HepG2 (cell line): ENCODE results near the gene KIF23. TPM values are rescaled to one million over a fixed set of nuclear protein-coding genes. Genes with fewer than 3 reads are reported as not detected.

Experiments used
- ATAC-seq: fragments of 200-7000 bp; cut with Tn5 transposase; 3 replicates; pipeline ENCODE4 v1.9.1; 2020; ENCODE audit warnings: mild to moderate bottlenecking, moderate library complexity
- BruUV-seq: library from RNA; stranded (reverse); fragments of 400-500 nt; replicated peaks from 2 replicates; lab custom pipeline; 2021; lab: Mats Ljungman, UMichigan
- CTCF ChIA-PET: fragments of 300-600 bp; formaldehyde crosslinking; extraction: SDS; loops from one replicate; lab custom pipeline; 2021; ENCODE audit warnings: low total read pairs, inconsistent platforms, low intra/inter-chr PET ratio; lab: Yijun Ruan, JAX
- POLR2A ChIA-PET: fragments of 350-600 bp; sonication (Branson Sonifier 250); formaldehyde crosslinking; loops from one replicate; lab custom pipeline; 2020; ENCODE audit warnings: antibody characterized with exemption, inconsistent platforms; lab: Yijun Ruan, JAX
- DNase-seq: peaks from one replicate; pipeline ENCODE4 v3.0.0-alpha.2; 2015; ENCODE audit warnings: low spot score
- FAIRE-seq: peaks from 3 replicates; lab custom pipeline; 2011; peaks lifted over from hg19 to GRCh38; lab: Jason Lieb, UNC
- H2AFZ ChIP-seq: one replicate; pipeline ENCODE4 v1.6.1; 2011; ENCODE audit warnings: low read length, inconsistent platforms
- H3K27ac ChIP-seq: fragments of 300-600 bp; 3 replicates; pipeline ENCODE4 v1.8.0; 2011; ENCODE audit warnings: mixed run types, mild to moderate bottlenecking, mixed read lengths, low read length, inconsistent platforms; ENCODE audit not compliant: insufficient read depth; ENCODE audit errors: extremely low read length
- H3K27me3 ChIP-seq, 2 experiments: fragments of 200-600 bp in 1 of 2; 2 replicates in 1 of 2; 3 replicates in 1 of 2; pipeline versions ENCODE4 v1.6.0 to v1.8.0; 2011; ENCODE audit warnings: low read length in 2 of 2, mild to moderate bottlenecking in 2 of 2, moderate library complexity in 2 of 2, inconsistent platforms in 1 of 2; ENCODE audit not compliant: insufficient read depth in 2 of 2, control insufficient read depth in 1 of 2
- H3K36me3 ChIP-seq, 2 experiments: fragments of 200-600 bp in 1 of 2; replicated peaks in 1 of 2; 2 replicates in 1 of 2; 3 replicates in 1 of 2; pipeline versions ENCODE4 v1.5.1 to v1.8.0; 2011; ENCODE audit warnings: low read length in 2 of 2, inconsistent platforms in 1 of 2; ENCODE audit not compliant: insufficient read depth in 2 of 2, control insufficient read depth in 1 of 2
- H3K4me1 ChIP-seq: 2 replicates; pipeline ENCODE4 v1.5.1; 2012; ENCODE audit warnings: low read length, inconsistent platforms; ENCODE audit not compliant: insufficient read depth
- H3K4me2 ChIP-seq: 2 replicates; pipeline ENCODE4 v1.6.0; 2011; ENCODE audit warnings: low read depth, low read length, inconsistent platforms
- H3K4me3 ChIP-seq, 3 experiments: fragments of 200-600 bp in 1 of 3; sonication (generic), shearing (Covaris generic) in 1 of 3; replicated peaks in 1 of 3; 2 replicates each; pipeline ENCODE4 v1.5.1; 2011 to 2016; ENCODE audit warnings: low read length in 3 of 3, inconsistent platforms in 2 of 3, low read depth in 2 of 3, mild to moderate bottlenecking in 2 of 3, control low read depth in 1 of 3, mixed read lengths in 1 of 3; ENCODE audit not compliant: insufficient read depth in 1 of 3
- H3K79me2 ChIP-seq: one replicate; pipeline ENCODE4 v1.6.1; 2011; ENCODE audit warnings: low read length, inconsistent platforms; ENCODE audit not compliant: insufficient read depth
- H3K9ac ChIP-seq: 2 replicates; pipeline ENCODE4 v1.6.0; 2011; ENCODE audit warnings: mild to moderate bottlenecking, low read depth, low read length, inconsistent platforms; ENCODE audit not compliant: insufficient read depth
- H3K9me3 ChIP-seq: 2 replicates; pipeline ENCODE4 v1.5.1; 2012; ENCODE audit warnings: mild to moderate bottlenecking, low read length
- H4K20me1 ChIP-seq: 2 replicates; pipeline ENCODE4 v1.6.0; 2011; ENCODE audit warnings: inconsistent platforms, mild to moderate bottlenecking, low read length, moderate library complexity; ENCODE audit not compliant: insufficient read depth
- CREM ChIP-seq, 2 experiments: sonication (generic) in 1 of 2; formaldehyde crosslinking in 1 of 2; IDR thresholded peaks; 2 replicates each; pipeline versions ENCODE4 v1.4.0 to v1.6.1; 2016 to 2020; ENCODE audit warnings: antibody characterized with exemption in 1 of 2, mild to moderate bottlenecking in 1 of 2, missing genetic modification reagents in 1 of 2
- ERF ChIP-seq: IDR thresholded peaks from 2 replicates; pipeline ENCODE4 v1.6.1; 2018; ENCODE audit warnings: missing biosample characterization, missing genetic modification reagents
- FOSL2 ChIP-seq: sonication (generic); formaldehyde crosslinking; IDR thresholded peaks from 2 replicates; pipeline ENCODE4 v1.4.0; 2020; ENCODE audit warnings: missing genetic modification reagents
- HNRNPUL1 ChIP-seq: fragments of 200-400 bp; formaldehyde crosslinking; IDR thresholded peaks from 2 replicates; pipeline ENCODE4 v1.6.1; 2017; ENCODE audit warnings: low read depth, mild to moderate bottlenecking, low read length, moderate library complexity
- RFX3 ChIP-seq: IDR thresholded peaks from 2 replicates; pipeline ENCODE4 v1.6.1; 2016; ENCODE audit warnings: missing biosample characterization, missing genetic modification reagents
- SALL1 ChIP-seq: sonication (generic); formaldehyde crosslinking; IDR thresholded peaks from 2 replicates; pipeline ENCODE4 v1.8.0; 2022; ENCODE audit warnings: mild to moderate bottlenecking, missing genetic modification reagents
- SOX13 ChIP-seq, 3 experiments: fragments of 450-650 bp in 1 of 3; sonication (generic) in 1 of 3; formaldehyde crosslinking in 1 of 3; IDR thresholded peaks in 2 of 3; conservative IDR thresholded peaks in 1 of 3; 2 replicates each; pipeline versions ENCODE4 v1.5.0 to v1.6.1; 2016 to 2020; ENCODE audit warnings: antibody characterized with exemption in 1 of 3, mild to moderate bottlenecking in 1 of 3, missing compliant biosample characterization in 1 of 3, missing genetic modification reagents in 1 of 3, moderate library complexity in 1 of 3
- SP1 ChIP-seq, 2 experiments: fragments of 450-650 bp in 1 of 2; sonication (generic) in 1 of 2; formaldehyde crosslinking in 1 of 2; IDR thresholded peaks; 2 replicates each; pipeline versions ENCODE4 v1.4.0 to v1.6.1; 2016 to 2020; ENCODE audit warnings: missing genetic modification reagents in 1 of 2
- XBP1 ChIP-seq: sonication (generic); formaldehyde crosslinking; IDR thresholded peaks from 2 replicates; pipeline ENCODE4 v1.5.0; 2020; ENCODE audit warnings: missing genetic modification reagents
- ZNF138 ChIP-seq: sonication (generic); formaldehyde crosslinking; IDR thresholded peaks from 2 replicates; pipeline ENCODE4 v1.5.0; 2020; ENCODE audit warnings: mild to moderate bottlenecking, low read depth, missing genetic modification reagents
- ZNF331 ChIP-seq: sonication (generic); formaldehyde crosslinking; IDR thresholded peaks from 2 replicates; pipeline ENCODE4 v1.4.0; 2020; ENCODE audit warnings: missing genetic modification reagents
- ZNF451 ChIP-seq: sonication (generic); formaldehyde crosslinking; IDR thresholded peaks from 2 replicates; pipeline ENCODE4 v1.5.0; 2020; ENCODE audit warnings: mild to moderate bottlenecking, missing genetic modification reagents
- ZNF460 ChIP-seq: sonication (generic); formaldehyde crosslinking; IDR thresholded peaks from 2 replicates; pipeline ENCODE4 v1.5.1; 2020; ENCODE audit warnings: missing genetic modification reagents, mild to moderate bottlenecking, borderline replicate concordance
- ZNF569 ChIP-seq: sonication (generic); formaldehyde crosslinking; IDR thresholded peaks from 2 replicates; pipeline ENCODE4 v1.5.0; 2020; ENCODE audit warnings: mild to moderate bottlenecking, missing genetic modification reagents, moderate library complexity, borderline replicate concordance
- ZNF674 ChIP-seq: sonication (generic); formaldehyde crosslinking; IDR thresholded peaks from 2 replicates; pipeline ENCODE4 v1.5.0; 2020; ENCODE audit warnings: low read depth, mild to moderate bottlenecking, missing genetic modification reagents
- ZNF678 ChIP-seq: sonication (generic); formaldehyde crosslinking; IDR thresholded peaks from 2 replicates; pipeline ENCODE4 v1.4.0; 2020; ENCODE audit warnings: mild to moderate bottlenecking, missing genetic modification reagents
- ZSCAN29 ChIP-seq: sonication (generic); formaldehyde crosslinking; conservative IDR thresholded peaks from 2 replicates; pipeline ENCODE4 v1.4.0; 2020; ENCODE audit warnings: mild to moderate bottlenecking, missing genetic modification reagents
- WGBS: methylation state at CpG from one replicate; pipeline ENCODE4 v1.1.6; 2017; ENCODE audit warnings: low lambda C conversion rate; 5-methylcytosine and 5-hydroxymethylcytosine counted together
- in situ Hi-C: cut with HindIII; loops from 2 replicates; pipeline ENCODE4 v1.10.0; 2017; ENCODE audit warnings: low pct_unique_long_range_greater_than_20kb; ENCODE audit not compliant: extremely low pct_ligation_motif_present
- intact Hi-C: fragments of 100-400 bp; cut with micrococcal nuclease; formaldehyde crosslinking; loops from one replicate; pipeline ENCODE4 v1.10.0; 2022; ENCODE audit not compliant: unreplicated experiment
- polyA plus RNA-seq, 8 experiments: library from polyadenylated mRNA; depleted of rRNA in 3 of 8; stranded (reverse) in 7 of 8; unstranded in 1 of 8; fragments of >200 nt; fragmentation: Illumina TruSeq in 4 of 8; extraction: Trizol in 4 of 8; gene quantifications; 2 replicates each; pipeline versions ENCODE4 v1.2.1 to v1.2.3, GENCODE V29; 2011 to 2016; ENCODE audit warnings: low read depth in 4 of 8, missing spikeins in 1 of 8, mixed read lengths in 1 of 8; ENCODE audit not compliant: insufficient read depth in 1 of 8
- total RNA-seq, 5 experiments: library from RNA; depleted of rRNA; stranded (reverse); fragments of >200 nt; fragmentation: Illumina TruSeq; extraction: Trizol; gene quantifications; 2 replicates each; pipeline ENCODE4 v1.2.3, GENCODE V29; 2016; ENCODE audit warnings: low read depth in 1 of 5
- TF ChIP-seq, protein P1 (sequence below): IDR thresholded peaks from 2 replicates; pipeline ENCODE4 v1.6.1; 2016; ENCODE audit warnings: mild to moderate bottlenecking, missing biosample characterization, missing genetic modification reagents
- TF ChIP-seq, protein P2 (sequence below): sonication (generic); formaldehyde crosslinking; IDR thresholded peaks from 2 replicates; pipeline ENCODE4 v1.4.0; 2020; ENCODE audit warnings: mild to moderate bottlenecking, missing genetic modification reagents

The KIF23 gene
- total and polyA plus RNA-seq, 2 of the 13 experiments (the other 11 are each of a cell fraction or from before 2014, with no cell fraction given), result 11.3 to 38.1 TPM

DNA sequence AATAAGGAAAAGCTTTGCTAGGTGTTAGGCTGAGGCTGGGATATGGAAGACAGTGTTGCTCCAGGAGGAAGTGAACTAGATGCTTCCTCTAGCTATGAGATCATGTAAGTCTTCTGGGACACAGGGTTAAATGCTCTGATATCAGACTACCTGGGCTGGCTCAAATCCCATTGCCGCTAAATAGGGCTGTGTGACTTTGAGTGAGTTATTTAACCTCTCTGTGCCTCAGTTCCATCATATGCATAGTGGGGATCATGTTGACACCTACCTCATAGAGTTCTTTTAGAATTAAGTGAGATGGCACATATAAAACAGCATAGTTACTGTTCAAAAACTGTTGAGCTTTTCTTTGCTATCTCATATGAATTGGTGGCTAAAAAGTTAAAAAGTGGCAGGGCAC, 51.1 kb downstream of the KIF23 start (continued):
- TF ChIP-seq ZSCAN29 (CRISPR knock-in tag) (no peak), ZNF460 (no peak), RFX3 (no peak), ZNF569 (CRISPR knock-in tag) (no peak), CREM (IDR thresholded peaks at IDR 0.05) (no peak), CREM (CRISPR knock-in tag; IDR thresholded peaks at IDR 0.05) (no peak), ZNF451 (CRISPR knock-in tag) (no peak)
- TF ChIP-seq, protein P1, sequence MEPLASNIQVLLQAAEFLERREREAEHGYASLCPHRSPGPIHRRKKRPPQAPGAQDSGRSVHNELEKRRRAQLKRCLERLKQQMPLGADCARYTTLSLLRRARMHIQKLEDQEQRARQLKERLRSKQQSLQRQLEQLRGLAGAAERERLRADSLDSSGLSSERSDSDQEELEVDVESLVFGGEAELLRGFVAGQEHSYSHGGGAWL, result no peak
- TF ChIP-seq, all 625 proteins: peak for 0

DNA sequence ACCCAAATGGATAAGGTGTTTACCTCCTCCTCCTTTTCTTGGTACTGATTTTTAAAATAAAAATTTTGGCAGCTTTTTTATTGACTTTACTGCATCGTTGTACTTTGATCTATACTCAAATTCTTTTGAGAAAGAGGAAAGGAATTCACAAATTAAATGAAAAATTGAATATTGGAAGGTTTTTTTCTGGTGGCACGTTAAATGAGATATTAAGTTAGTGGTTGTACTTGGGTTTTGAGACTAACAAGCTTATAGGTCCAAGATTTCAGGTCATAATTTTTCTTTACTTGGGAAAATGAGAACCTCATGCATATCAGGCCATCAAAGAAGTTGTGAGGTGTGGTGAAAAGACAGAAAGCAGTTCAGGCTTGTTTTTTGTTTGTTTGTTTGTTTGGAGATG, 52.6 kb downstream of the KIF23 start:
- H3K27ac ChIP-seq, result no peak overlapping the region
- H3K36me3 ChIP-seq, result no peaks in the 10 kb centered on the region
- no TSS peak for BruUV-seq
- WGBS, result 20% methylated on average over 2 of the region's 2 CpGs
- in situ Hi-C loops, result loop anchor here (25.0 kb wide), 2 partner anchors 621 to 654 kb away; partner anchors contain the start of genes ANP32A and TLE3
- intact Hi-C loops, result no loop called here
- DNase-seq, result no peak
- no peak overlapping the region for H3K4me3 ChIP-seq
- CTCF ChIA-PET, result interaction anchor here (1.4 kb wide), 1 partner anchor 11 kb away, joined by 3 read pairs; no protein-coding TSS in a partner anchor
- TF ChIP-seq FOSL2 (CRISPR knock-in tag), result no peak
- no peak for TF ChIP-seq SOX13 (IDR thresholded peaks at IDR 0.05)
- TF ChIP-seq SOX13 (CRISPR knock-in tag; conservative IDR thresholded peaks at IDR 0.05 in 1 of 2, IDR thresholded peaks at IDR 0.05 in 1 of 2), result no peak
- no peak for TF ChIP-seq ZNF138 (CRISPR knock-in tag)
- TF ChIP-seq SP1 (IDR thresholded peaks at IDR 0.05), result no peak
- TF ChIP-seq SP1 (CRISPR knock-in tag; IDR thresholded peaks at IDR 0.05), result no peak
- TF ChIP-seq XBP1, result no peak
- TF ChIP-seq, protein P2, sequence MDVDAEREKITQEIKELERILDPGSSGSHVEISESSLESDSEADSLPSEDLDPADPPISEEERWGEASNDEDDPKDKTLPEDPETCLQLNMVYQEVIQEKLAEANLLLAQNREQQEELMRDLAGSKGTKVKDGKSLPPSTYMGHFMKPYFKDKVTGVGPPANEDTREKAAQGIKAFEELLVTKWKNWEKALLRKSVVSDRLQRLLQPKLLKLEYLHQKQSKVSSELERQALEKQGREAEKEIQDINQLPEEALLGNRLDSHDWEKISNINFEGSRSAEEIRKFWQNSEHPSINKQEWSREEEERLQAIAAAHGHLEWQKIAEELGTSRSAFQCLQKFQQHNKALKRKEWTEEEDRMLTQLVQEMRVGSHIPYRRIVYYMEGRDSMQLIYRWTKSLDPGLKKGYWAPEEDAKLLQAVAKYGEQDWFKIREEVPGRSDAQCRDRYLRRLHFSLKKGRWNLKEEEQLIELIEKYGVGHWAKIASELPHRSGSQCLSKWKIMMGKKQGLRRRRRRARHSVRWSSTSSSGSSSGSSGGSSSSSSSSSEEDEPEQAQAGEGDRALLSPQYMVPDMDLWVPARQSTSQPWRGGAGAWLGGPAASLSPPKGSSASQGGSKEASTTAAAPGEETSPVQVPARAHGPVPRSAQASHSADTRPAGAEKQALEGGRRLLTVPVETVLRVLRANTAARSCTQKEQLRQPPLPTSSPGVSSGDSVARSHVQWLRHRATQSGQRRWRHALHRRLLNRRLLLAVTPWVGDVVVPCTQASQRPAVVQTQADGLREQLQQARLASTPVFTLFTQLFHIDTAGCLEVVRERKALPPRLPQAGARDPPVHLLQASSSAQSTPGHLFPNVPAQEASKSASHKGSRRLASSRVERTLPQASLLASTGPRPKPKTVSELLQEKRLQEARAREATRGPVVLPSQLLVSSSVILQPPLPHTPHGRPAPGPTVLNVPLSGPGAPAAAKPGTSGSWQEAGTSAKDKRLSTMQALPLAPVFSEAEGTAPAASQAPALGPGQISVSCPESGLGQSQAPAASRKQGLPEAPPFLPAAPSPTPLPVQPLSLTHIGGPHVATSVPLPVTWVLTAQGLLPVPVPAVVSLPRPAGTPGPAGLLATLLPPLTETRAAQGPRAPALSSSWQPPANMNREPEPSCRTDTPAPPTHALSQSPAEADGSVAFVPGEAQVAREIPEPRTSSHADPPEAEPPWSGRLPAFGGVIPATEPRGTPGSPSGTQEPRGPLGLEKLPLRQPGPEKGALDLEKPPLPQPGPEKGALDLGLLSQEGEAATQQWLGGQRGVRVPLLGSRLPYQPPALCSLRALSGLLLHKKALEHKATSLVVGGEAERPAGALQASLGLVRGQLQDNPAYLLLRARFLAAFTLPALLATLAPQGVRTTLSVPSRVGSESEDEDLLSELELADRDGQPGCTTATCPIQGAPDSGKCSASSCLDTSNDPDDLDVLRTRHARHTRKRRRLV (CRISPR knock-in tag), result no peak
- no peak for TF ChIP-seq SALL1 (CRISPR knock-in tag)
- TF ChIP-seq ZNF678, result no peak
- no peak for TF ChIP-seq HNRNPUL1
- TF ChIP-seq ZNF674 (CRISPR knock-in tag), result no peak
- no peak for TF ChIP-seq ZNF331 (CRISPR knock-in tag)
- no peak for TF ChIP-seq ERF (CRISPR knock-in tag)
- H3K9me3 ChIP-seq, result no peaks in the 10 kb centered on the region
- H2AFZ ChIP-seq, result no peak overlapping the region
- no peak overlapping the region for H3K4me2 ChIP-seq
- no peak for FAIRE-seq
- H3K4me1 ChIP-seq, result peaks cover 18% of the 10 kb centered on the region
- H4K20me1 ChIP-seq, result no peaks in the 10 kb centered on the region
- H3K79me2 ChIP-seq, result no peaks in the 10 kb centered on the region
- no peak for ATAC-seq
- POLR2A ChIA-PET, result interaction anchor here (2.3 kb wide), 1 partner anchor 15 kb away, joined by 12 read pairs; the partner anchor contains the start of gene RPLP1
- no peak overlapping the region for H3K9ac ChIP-seq
- H3K27me3 ChIP-seq, result peaks cover 6 to 36% of the 10 kb centered on the region in 2 experiments
